WTC11 (cell line): Measurements from ENCODE around the gene ALDH8A1. TPM values are rescaled to one million over a fixed set of nuclear protein-coding genes. Genes with fewer than 3 reads are reported as not detected.

ENCODE experiments used
- ATAC-seq: fragments of 200-7000 bp; cut with Tn5 transposase; 2 replicates; pipeline ENCODE4 v1.10.0; 2021; ENCODE audit warnings: mild to moderate bottlenecking, moderate library complexity
- CTCF ChIA-PET: fragments of 300-600 bp; sonication (Branson Sonifier 250); formaldehyde crosslinking; loops from one replicate; lab custom pipeline; 2021; ENCODE audit warnings: antibody characterized with exemption; lab: Charles Lee
- POLR2A ChIA-PET: fragments of 350-600 bp; sonication (Branson Sonifier 250); formaldehyde crosslinking; loops from one replicate; lab custom pipeline; 2021; ENCODE audit warnings: antibody characterized with exemption; lab: Charles Lee
- DNase-seq: peaks from one replicate; pipeline ENCODE4 v3.0.0; 2021; ENCODE audit warnings: low spot score
- H3K27ac Mint-ChIP-seq: 2 replicates; pipeline ENCODE4 v1.8.0; 2021; ENCODE audit warnings: mixed read lengths
- H3K27me3 Mint-ChIP-seq: 2 replicates; pipeline ENCODE4 v1.8.0; 2021; ENCODE audit warnings: low read depth, mild to moderate bottlenecking, moderate library complexity, mixed read lengths
- H3K36me3 Mint-ChIP-seq: 2 replicates; pipeline ENCODE4 v1.8.0; 2021; ENCODE audit warnings: mixed read lengths
- H3K4me1 Mint-ChIP-seq: 2 replicates; pipeline ENCODE4 v1.8.0; 2022; ENCODE audit warnings: mixed read lengths
- H3K4me3 Mint-ChIP-seq: 2 replicates; pipeline ENCODE4 v1.8.0; 2021; ENCODE audit warnings: mild to moderate bottlenecking, moderate library complexity, mixed read lengths
- H3K9me3 Mint-ChIP-seq: 2 replicates; pipeline ENCODE4 v1.8.0; 2021; ENCODE audit warnings: mixed read lengths
- ATF2 ChIP-seq: sonication (generic); formaldehyde crosslinking; IDR thresholded peaks from 2 replicates; pipeline ENCODE4 v1.8.1; 2022; ENCODE audit warnings: low read depth, missing genetic modification reagents, borderline replicate concordance
- ATF6 ChIP-seq: sonication (generic); formaldehyde crosslinking; IDR thresholded peaks from 2 replicates; pipeline ENCODE4 v1.8.1; 2023; ENCODE audit warnings: mild to moderate bottlenecking, missing genetic modification reagents
- CREM ChIP-seq: sonication (generic); formaldehyde crosslinking; IDR thresholded peaks from 2 replicates; pipeline ENCODE4 v1.8.1; 2022; ENCODE audit warnings: mild to moderate bottlenecking, missing genetic modification reagents, moderate library complexity
- ELF4 ChIP-seq: sonication (generic); formaldehyde crosslinking; IDR thresholded peaks from 2 replicates; pipeline ENCODE4 v1.8.1; 2022; ENCODE audit warnings: low read depth, mild to moderate bottlenecking, moderate library complexity, missing genetic modification reagents
- ESRRA ChIP-seq: sonication (generic); formaldehyde crosslinking; IDR thresholded peaks from 2 replicates; pipeline ENCODE4 v1.8.1; 2022; ENCODE audit warnings: mild to moderate bottlenecking, missing genetic modification reagents, borderline replicate concordance
- HMGXB4 ChIP-seq: sonication (generic); formaldehyde crosslinking; IDR thresholded peaks from 2 replicates; pipeline ENCODE4 v1.8.1; 2023; ENCODE audit warnings: mild to moderate bottlenecking, moderate library complexity, missing genetic modification reagents
- IRF2 ChIP-seq: sonication (generic); formaldehyde crosslinking; IDR thresholded peaks from 2 replicates; pipeline ENCODE4 v1.8.0; 2022; ENCODE audit warnings: low read depth, missing genetic modification reagents, borderline replicate concordance
- JAZF1 ChIP-seq: fragments of 250-450 bp; sonication (Bioruptor Pico); IDR thresholded peaks from 2 replicates; pipeline ENCODE4 v1.9.0; 2021; ENCODE audit warnings: moderate library complexity, mild to moderate bottlenecking, inconsistent platforms
- JUN ChIP-seq: sonication (generic); formaldehyde crosslinking; IDR thresholded peaks from 2 replicates; pipeline ENCODE4 v1.8.0; 2023; ENCODE audit warnings: mild to moderate bottlenecking, missing genetic modification reagents
- NR1H2 ChIP-seq: sonication (generic); formaldehyde crosslinking; IDR thresholded peaks from 2 replicates; pipeline ENCODE4 v1.9.0; 2021; ENCODE audit warnings: mild to moderate bottlenecking, moderate library complexity, missing genetic modification reagents
- NR2C2 ChIP-seq: sonication (generic); formaldehyde crosslinking; IDR thresholded peaks from 2 replicates; pipeline ENCODE4 v1.8.0; 2022; ENCODE audit warnings: mild to moderate bottlenecking, missing genetic modification reagents
- RELA ChIP-seq: sonication (generic); formaldehyde crosslinking; IDR thresholded peaks from 2 replicates; pipeline ENCODE4 v1.8.1; 2022; ENCODE audit warnings: missing genetic modification reagents, mild to moderate bottlenecking, borderline replicate concordance
- SMAD3 ChIP-seq: sonication (generic); formaldehyde crosslinking; IDR thresholded peaks from 2 replicates; pipeline ENCODE4 v1.8.0; 2022; ENCODE audit warnings: missing genetic modification reagents, mild to moderate bottlenecking, borderline replicate concordance
- TP53 ChIP-seq: sonication (generic); formaldehyde crosslinking; IDR thresholded peaks from 2 replicates; pipeline ENCODE4 v1.8.1; 2023; ENCODE audit warnings: mild to moderate bottlenecking, missing genetic modification reagents
- USF2 ChIP-seq: sonication (generic); formaldehyde crosslinking; IDR thresholded peaks from 2 replicates; pipeline ENCODE4 v1.8.1; 2023; ENCODE audit warnings: mild to moderate bottlenecking, missing genetic modification reagents, moderate library complexity
- ZNF219 ChIP-seq: sonication (generic); formaldehyde crosslinking; IDR thresholded peaks from 2 replicates; pipeline ENCODE4 v1.8.0; 2023; ENCODE audit warnings: missing genetic modification reagents, mild to moderate bottlenecking, borderline replicate concordance
- ZNF425 ChIP-seq: fragments of 250-450 bp; sonication (Bioruptor Pico); conservative IDR thresholded peaks from 2 replicates; pipeline ENCODE4 v1.9.0; 2021; ENCODE audit warnings: mild to moderate bottlenecking
- ZSCAN18 ChIP-seq: fragments of 250-450 bp; sonication (Bioruptor Pico); IDR thresholded peaks from 2 replicates; pipeline ENCODE4 v2.1.2; 2022; ENCODE audit warnings: mild to moderate bottlenecking, moderate library complexity
- total RNA-seq: library from RNA; stranded (reverse); gene quantifications from 3 replicates; pipeline ENCODE4 v1.2.3, GENCODE V29; 2021

ALDH8A1 gene
- total RNA-seq, 1 experiment from 2014 or later = 0.17 TPM

- TF ChIP-seq ATF2 (CRISPR knock-in tag) (no peak), ZNF425 (CRISPR knock-in tag) (no peak), ZNF219 (CRISPR knock-in tag) (no peak), JAZF1 (CRISPR knock-in tag) (no peak), NR2C2 (CRISPR knock-in tag) (no peak)
Measured at GRCh38 chr6:134956032-134956431, 6.1 kb upstream of the ALDH8A1 start (continued).

- ATAC-seq (no peak), DNase-seq (no peak)
- H3K27ac Mint-ChIP-seq = no peak overlapping the region
- peaks cover 5% of the 10 kb centered on the region; the same call in 1 of the 2 replicates for H3K4me1 Mint-ChIP-seq
- POLR2A ChIA-PET = no interaction called here
- TF ChIP-seq TP53 (CRISPR knock-in tag) (no peak), ESRRA (CRISPR knock-in tag) (no peak), ZSCAN18 (no peak)
- peaks cover under 1% of the 10 kb centered on the region; the same call in 1 of the 2 replicates for H3K9me3 Mint-ChIP-seq
- no peaks in the 10 kb centered on the region for H3K27me3 Mint-ChIP-seq
- no peak overlapping the region for H3K4me3 Mint-ChIP-seq
- CTCF ChIA-PET = no interaction called here
- H3K36me3 Mint-ChIP-seq = no peaks in the 10 kb centered on the region
Measured at GRCh38 chr6:134954272-134955000, 4.5 kb upstream of the ALDH8A1 start.

GRCh38 chr6:134951494-134952263, 1.8 kb upstream of the ALDH8A1 start:
- no peaks in the 10 kb centered on the region for H3K27me3 Mint-ChIP-seq
- ChIA-PET CTCF (no interaction called here), POLR2A (no interaction called here)
- H3K4me1 Mint-ChIP-seq = peaks cover 5% of the 10 kb centered on the region; the same call in 1 of the 2 replicates
- TF ChIP-seq SMAD3 (CRISPR knock-in tag) = no peak
- no peak for TF ChIP-seq NR1H2
- TF ChIP-seq CREM = no peak
- TF ChIP-seq ZNF425 (CRISPR knock-in tag) = no peak
- no peak for TF ChIP-seq ATF6 (CRISPR knock-in tag)
- TF ChIP-seq IRF2 (CRISPR knock-in tag) = no peak
- no peak for TF ChIP-seq ELF4 (CRISPR knock-in tag)
- no peak for TF ChIP-seq HMGXB4
- no peak for TF ChIP-seq RELA (CRISPR knock-in tag)
- no peak for TF ChIP-seq JUN (CRISPR knock-in tag)
- TF ChIP-seq USF2 = no peak
- H3K27ac Mint-ChIP-seq = no peak overlapping the region
- DNase-seq (no peak), ATAC-seq (no peak)
- no peaks in the 10 kb centered on the region for H3K36me3 Mint-ChIP-seq
- 0 out of 2 replicates have a peak, but pooled peaks cover 4% of the 10 kb centered on the region for H3K9me3 Mint-ChIP-seq
- no peak overlapping the region for H3K4me3 Mint-ChIP-seq
